UCSD-AML1 (cell line): ENCODE data around the gene VCAN.
"Not testable (repeated sequence)": the region's sequence is repeated elsewhere in the genome, so short reads cannot be mapped to it uniquely, and the experiment has no call there.

Experiments
- DNase-seq: peaks from one replicate; lab custom pipeline; 2025; ENCODE audit not compliant: unreplicated experiment; lab: John Stamatoyannopoulos, UW

Gene VCAN

DNA sequence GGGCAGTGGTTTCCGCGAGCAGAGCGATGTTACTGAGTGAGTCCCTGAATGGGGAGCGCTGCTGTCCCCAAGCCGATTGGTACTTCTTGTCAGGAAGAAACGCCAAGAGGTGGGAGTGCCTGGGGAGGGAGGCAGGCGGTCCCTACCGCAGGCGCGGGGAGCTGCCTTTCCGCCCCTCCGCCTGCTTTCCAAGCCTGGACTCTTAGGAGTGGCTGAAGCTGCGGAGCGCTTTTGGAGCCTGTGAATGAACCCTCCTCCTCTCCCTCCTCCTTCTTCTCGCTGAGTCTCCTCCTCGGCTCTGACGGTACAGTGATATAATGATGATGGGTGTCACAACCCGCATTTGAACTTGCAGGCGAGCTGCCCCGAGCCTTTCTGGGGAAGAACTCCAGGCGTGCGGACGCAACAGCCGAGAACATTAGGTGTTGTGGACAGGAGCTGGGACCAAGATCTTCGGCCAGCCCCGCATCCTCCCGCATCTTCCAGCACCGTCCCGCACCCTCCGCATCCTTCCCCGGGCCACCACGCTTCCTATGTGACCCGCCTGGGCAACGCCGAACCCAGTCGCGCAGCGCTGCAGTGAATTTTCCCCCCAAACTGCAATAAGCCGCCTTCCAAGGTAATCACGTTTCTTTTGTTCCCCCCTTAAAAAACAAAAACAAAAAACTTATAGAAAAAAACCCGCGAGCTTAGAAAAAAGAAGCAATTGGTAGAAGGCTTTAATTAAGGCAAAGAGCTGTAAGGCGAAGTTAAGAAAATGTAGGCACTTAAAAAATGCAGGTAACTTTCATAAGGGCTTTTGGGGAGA, at the start of gene VCAN:
VCAN (plus strand) TSS at position 340 of the 808 bp plus-strand sequence. CDS start 11,775 bp downstream, outside the sequence.
- peak; percentile 46 for DNase-seq

DNA sequence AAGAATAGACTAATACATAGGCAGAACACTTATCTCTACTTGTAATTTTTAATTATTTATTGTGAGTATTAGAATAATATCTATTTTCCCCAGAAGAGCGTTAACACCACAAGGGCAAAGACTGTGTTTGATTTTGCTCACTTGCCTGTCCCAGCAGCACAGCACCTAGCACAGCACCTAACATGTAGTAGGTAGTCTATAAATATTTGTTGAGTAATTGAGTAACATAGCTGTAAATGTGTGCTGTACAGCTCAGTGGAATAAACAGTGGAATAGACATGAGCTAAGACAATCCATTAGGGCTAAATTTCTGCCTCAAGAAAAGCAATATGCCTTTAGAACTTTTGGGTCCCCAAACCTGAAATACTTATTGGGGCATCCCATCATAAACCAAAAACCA, 49.3 kb upstream of the VCAN start:
- no peak for DNase-seq

DNA sequence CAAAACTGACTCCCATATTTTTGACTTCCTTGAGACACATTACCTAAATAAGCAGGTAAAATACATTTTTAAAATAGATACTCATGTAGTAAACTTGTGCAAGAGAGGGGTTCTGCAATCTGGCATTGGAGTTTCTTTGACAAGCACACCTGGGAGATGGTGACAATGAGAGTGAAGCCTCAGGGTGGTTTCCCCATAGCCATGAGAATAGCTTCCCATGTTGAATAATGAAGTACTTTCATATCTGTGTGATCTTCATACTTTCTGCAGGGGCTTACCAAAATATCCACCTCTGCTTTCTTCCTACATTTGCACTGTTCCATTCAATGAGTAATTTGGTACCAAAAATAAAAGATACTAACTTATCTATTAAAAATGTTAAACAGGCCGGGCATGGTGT, 44.7 kb upstream of the VCAN start:
- no peak for DNase-seq

DNA sequence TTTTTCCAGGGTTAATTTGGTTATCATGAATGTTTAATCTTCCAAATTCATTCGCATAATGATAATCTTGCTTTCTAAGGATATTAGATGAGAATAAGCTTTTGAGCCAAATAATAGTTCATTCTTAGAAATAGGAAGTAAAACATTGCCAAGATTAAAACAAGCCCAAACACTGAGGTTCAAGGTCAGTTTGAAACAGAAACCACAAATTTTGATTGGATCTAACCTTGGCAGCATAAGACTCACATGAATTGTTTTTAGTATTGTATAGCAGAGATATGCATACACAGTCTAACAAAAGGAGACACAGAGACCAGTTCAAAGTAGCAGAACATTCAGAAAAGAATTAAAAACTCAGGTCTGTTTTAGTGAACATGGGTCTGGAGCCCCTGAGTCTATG, 43.4 kb upstream of the VCAN start:
- DNase-seq, result no peak

DNA sequence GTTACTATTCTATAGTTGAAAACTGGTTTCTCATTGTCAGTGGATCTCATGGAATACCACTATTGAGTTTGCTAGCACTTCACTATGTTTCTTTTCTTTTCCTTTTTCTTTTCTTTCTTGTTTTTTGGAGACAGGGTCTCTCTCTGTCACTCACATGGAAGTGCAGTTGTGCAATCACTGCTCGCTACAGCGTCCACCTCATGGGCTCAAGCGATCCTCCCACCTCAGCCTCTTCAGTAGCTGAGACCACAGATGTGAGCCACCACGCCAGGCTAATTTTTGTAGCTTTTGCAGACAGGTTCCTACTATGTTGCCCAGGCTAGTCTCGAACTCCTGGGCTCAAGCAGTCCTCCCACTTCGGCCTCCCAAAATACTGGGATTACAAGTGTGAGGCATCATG, 42.7 kb upstream of the VCAN start:
- DNase-seq, result no peak

DNA sequence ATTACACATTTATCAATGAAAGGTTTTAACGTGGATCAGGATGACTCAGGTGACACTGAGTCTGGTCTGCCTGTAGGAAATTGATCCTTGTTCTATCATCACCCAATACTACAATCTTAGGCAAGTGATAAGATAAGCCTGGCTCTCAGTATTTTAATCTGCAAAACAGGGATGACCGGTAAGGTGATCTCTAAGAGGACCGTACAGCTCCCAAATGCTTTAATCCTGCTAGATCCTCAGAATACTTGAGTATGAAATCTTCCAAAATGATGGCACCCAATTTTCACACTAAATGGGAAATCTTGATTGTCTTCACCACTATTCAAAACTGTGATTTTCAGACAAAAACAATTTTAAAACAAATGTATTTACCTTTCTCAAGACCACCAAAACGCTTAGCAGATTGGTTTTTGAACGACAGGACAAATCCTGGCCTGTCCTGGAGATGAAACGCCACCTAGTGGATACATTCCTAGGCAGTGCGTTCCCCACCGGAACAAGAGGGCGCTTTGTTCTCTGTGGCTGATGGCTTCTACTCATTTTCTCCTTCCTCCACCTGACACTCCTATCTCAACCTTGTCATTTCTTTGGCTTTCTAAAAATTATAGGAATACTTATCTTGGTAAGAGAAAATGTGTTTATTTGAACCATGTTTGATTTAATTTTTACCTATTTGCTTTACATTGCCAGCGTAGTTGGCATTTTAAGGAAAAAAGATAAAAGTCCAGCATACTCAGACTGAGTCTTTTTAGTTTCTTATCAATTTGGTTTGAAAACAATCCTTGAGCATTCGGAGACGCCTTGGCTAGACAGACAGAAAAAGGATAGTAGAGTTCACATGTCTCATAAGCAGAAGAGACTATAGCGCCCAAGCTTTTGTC, 41.2 kb upstream of the VCAN start:
- peak; percentile 38 for DNase-seq

DNA sequence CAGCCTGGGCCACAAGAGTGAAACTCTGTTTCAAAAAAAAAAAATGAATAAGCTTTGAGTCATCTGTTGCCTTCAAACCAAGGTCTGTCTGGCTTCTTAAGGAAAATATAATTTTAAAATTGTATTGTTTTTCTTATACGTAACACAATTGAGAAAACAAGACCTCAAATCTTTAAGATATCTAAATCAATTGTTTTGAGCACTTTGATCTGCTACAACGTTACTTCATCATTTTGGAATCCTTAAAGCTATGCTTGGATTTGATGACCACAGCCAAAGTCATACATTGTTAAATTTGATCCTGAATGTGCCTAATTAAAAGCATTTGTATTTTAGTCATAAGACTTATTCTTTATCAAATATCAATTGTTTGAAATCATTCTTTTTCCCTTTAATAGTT, 37.7 kb upstream of the VCAN start:
- no peak for DNase-seq

DNA sequence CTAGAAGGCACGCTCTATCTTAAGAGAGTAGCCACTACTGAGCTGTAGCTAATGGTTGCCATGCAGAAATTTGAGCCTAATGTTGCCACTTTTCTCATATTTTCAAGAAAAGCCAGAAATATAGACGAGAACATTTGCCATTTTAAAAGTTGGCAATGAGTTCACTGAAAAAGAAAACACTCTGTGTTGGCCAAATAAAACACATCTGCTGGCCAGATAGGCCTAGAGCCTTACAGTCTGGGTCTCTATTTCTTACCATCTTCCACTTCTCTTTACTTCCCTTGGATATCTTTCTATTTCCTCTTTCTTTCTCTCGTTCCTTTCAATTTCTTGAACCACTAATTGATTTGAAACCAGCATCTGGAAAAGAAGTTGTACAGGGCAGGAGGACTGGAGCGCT, 36.6 kb upstream of the VCAN start:
- DNase-seq, result no peak

DNA sequence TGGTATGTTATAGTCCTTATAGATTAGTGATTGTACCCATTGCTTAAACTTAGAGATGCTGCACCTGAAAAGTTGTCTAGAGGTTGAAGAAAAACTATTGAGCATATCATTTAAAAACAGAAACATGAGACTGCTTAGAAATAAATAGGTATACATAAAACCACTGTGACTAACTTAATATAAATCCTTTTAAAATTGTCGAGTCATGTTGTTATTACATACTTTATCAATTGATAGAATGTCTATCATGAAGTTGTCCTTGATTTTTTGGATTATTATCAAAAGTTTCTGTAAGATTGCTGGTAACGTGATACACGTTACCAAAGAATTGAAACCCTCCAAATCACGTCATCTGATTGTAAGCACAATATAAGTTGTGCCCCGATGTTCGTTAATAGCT, 35.3 kb upstream of the VCAN start:
- no peak for DNase-seq

DNA sequence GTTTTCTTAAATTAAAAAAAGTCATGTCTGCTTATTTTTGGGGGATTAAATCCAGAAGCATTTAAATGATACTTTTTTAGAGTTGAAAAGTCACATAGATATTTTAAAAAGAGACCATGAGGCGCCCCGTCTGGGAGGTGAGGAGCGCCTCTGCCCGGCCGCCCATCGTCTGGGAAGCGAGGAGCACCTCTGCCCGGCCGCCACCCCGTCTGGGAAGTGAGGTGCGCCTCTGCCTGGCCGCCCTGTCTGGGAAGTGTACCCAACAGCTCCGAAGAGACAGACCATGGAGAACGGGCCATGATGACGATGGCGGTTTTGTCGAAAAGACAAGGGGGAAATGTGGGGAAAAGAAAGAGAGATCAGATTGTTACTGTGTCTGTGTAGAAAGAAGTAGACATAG, 33.8 kb upstream of the VCAN start:
- DNase-seq, result not testable (repeated sequence)

DNA sequence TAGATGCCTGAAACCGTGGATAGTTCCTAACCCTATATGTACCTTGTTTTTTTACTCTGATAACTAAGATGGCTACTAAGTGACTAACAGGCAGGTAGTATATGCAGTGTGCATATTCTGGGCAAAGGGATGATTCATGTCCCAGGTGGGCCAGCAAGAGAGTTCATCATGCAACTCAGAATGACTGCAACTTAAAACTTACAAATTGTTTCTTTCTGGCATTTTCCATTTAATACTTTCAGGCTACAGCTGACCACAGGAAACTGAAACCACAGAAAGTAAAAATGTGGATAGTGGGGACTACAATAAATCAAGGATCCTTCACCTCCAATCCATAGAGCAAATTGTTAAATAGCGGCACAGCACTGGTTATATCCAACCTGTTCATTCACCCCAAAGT, 30.7 kb upstream of the VCAN start:
- no peak for DNase-seq

DNA sequence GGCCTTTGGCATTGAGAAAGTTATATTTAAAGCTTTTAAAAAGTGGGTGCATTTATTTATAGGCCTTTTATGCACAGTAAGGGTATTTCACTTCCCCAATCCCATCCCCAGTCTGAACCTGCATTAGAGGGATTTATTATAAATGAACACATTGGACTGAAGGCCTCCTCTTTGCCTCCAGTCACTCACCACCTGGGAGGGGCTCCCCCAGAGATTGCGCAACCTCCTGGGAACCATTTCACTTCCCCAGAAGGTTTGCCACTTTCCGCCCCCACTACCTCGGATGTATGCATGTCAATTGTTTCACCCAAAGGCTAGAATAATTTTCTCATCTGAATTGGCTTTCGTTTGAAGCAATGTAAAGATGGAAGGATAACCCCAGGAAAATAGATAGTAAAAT, 29.8 kb upstream of the VCAN start:
- DNase-seq, result no peak

DNA sequence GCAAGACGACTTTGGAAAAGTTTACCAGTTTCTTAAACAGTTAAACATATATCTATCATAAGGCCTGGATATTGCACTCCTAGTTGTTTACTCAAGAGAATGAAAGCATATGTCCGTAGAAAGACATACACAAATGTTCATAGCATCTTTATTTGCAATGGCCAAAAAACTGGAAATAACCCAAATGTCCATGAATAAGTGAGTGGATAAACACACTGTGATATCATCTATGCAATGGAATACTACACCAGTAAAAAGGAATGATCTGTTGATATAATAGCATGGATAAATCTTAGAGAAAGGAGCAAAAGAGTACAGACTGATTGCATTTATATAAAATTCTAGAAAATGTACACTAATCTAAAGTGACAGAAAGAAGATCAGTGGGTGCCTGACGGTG, 28.0 kb upstream of the VCAN start:
- DNase-seq, result no peak

DNA sequence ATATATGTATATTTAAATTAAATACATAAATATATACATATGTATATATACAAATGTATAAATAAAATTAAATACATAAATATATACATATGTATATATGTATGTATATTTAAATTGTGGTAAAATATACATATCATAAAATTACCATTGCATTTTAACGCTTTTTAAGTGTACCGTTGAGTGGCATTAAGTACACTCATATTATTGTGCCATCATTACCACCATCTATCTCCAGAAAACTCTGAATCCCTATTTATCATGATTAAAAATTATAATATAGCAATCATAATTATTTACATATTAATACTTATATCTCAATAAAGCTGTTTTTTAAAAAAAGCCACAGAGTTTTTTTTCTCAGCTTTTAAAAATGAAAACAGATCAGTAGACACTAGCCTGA, 27.1 kb upstream of the VCAN start:
- no peak for DNase-seq

DNA sequence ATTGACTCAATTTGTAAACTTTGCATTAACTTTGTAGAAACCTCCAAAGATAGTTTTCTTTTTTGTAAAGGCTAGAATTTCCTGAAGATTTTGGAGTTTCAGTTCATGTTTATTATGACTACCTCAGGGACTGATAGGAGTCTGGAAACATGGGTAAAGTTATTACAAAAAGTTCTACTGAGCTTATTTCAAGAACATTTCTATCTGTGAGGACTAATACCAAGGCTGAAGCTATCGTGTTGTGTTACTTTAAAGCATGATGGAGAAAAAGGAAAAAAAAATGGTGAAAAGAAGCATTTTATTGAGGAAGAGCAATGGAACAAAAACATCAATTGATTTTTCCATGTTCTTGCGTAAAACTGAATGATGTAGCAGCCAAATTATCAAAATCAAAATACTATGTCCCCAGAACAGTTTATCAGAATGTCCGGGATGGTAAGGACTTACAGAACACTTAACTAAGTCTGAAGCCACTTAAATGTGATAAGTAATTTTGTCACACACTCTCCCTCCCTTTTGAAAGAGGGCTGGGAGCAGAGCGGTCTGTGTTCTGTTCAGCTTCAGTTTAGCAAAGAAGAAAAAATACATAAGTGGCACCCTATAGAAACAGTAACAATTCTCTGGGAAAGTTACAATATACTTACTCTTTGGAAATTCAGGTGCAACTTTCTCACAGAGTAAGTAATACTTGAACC, 25.1 kb upstream of the VCAN start:
- no peak for DNase-seq

DNA sequence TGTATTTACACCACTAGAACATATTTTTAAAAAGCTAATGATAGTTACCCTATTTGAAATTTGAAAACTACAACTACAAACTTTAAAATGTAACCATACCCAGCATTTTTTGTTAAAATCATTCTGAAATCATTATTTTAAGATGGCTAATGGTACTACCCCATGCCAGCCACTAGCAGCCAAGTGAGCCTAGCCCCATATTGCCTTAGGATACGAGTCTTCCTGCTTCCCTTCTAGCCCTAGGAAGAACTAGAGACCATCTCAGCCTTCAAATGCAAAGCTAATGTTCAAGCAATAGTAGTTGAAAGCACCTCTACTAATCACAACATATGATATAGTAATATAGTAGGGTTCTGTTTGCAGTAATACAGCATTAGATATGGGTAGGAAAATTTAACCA, 24.0 kb upstream of the VCAN start:
- DNase-seq, result no peak

DNA sequence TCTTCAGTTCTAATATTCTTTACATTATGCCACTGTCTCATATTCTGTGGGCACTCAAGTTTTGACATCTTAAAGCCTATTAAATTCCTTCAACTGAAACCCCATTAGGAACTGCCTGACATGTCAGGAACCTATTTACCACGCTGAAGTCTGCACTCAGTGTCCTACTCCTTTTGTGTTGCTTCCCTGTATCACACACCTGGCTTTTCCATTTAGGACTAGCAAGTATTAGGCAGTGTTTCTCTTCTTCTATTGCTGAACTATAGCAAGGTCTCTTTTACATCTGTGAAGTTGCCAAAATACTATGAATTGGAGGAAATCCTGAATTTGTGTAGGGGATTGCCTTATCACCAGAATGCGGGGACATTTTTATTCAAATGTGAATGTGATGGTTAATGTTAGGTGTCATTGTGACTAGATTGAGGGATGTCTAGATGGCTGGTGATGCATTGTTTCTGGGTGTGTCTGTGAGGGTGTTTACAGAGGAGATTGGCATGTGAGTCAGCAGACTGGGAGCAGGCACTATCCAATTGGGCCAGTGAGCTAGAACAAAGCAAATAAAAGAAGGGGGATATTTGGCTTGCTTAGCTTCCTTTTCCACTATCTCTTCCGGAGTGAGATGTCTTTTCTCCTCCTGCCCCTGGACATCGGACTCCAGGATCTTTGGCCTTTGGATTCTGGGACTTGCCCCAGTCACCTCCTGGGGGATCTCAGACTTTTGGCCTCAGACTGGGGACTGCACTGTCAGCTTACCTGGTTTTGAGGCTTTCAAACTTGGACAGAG, 21.2 kb upstream of the VCAN start:
- DNase-seq, result no peak

DNA sequence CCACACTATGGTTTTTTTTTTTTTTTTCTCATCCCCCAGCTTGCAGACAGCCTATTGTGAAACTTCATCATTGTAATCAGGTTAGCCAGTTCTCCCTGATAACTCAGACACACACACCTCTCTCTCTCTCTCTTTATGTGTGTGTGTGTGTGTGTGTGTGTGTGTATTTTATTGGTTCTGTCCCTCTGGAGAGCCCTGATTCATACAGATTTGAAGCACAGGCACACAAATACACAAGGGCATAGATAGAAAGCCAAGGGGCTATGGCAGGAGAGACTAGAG, 20.6 kb upstream of the VCAN start:
- DNase-seq, result no peak

DNA sequence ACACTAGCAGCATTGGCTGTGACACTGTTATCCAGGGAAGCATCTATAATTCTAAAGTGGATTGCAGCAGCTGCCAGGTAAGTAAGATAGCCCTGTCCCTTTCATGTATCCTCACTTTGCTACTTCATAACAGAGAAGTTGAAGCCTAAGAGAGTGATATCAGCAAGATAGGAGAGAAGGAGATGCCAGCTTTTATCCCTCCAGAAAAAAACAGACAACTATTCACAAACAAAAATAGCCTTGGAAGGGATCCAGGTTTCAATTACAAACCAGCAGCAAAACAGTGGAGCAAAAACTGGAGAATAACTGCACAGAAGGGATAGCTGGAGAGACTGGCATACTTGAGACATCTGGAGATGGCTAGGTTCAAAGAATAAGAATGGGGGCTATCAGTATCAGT, 19.6 kb upstream of the VCAN start:
- DNase-seq, result no peak

DNA sequence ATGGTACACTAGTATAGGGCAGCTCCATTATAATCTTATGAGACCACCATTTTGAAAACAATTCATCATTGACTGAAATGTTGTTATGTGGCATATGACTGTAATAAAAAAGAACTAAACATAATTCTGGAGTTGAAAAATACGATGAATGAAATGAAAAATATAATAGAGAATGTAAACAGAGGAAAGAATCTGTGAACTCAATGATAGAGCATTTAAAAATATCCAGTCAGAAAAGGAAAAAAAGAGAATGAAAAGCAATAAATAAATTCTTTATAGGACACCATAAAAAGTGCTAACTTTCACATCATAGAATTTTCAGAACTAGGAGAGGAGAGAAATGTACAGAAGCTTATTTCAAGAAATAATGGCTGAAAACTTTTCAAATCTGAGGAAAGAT, 17.6 kb upstream of the VCAN start:
- no peak for DNase-seq

DNA sequence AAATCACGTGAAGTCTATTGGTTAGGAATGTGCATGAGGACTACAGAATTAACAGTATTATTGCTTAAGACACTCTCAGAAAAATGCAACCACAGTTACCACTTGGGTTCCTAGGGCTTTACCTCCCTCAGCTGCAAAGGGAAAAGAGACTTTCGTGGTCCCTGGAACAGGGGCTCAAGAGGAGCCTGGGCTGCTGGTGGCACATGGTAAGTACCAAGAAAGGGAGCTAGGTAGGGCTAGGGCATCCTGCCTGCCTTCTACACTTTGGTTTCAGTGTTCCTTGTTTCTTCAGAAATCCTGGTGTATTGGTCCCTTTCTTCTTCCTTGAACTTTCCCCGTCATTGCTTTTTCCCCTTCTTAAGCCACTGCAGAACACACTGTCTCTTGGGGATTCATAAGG, 7.3 kb upstream of the VCAN start:
- DNase-seq, result no peak
